NCI-H2081 treated with DMSO at 0.1 percent for 48 hours (cell line): ENCODE results near the gene GPRC5A.
"Not testable (repeated sequence)": the region's sequence is repeated elsewhere in the genome, so short reads cannot be mapped to it uniquely, and the experiment has no call there.

Experiments used
- DNase-seq: peaks from one replicate; lab custom pipeline; 2025; lab: John Stamatoyannopoulos, UW

GPRC5A gene

GRCh38 chr12:12891080-12891880, at the start of gene GPRC5A:
Gene GPRC5A, plus strand, starts transcription at chr12:12891562. Its CDS starts 16,688 bp downstream, at chr12:12908250.
- DNase-seq, result no peak

GRCh38 chr12:12845794-12846243, 45.5 kb upstream of the GPRC5A start:
- no peak for DNase-seq

GRCh38 chr12:12846780-12847179, 44.6 kb upstream of the GPRC5A start:
- not testable (repeated sequence) for DNase-seq

GRCh38 chr12:12853435-12853834, 37.9 kb upstream of the GPRC5A start:
- DNase-seq, result no peak

GRCh38 chr12:12859690-12860089, 31.7 kb upstream of the GPRC5A start:
- no peak for DNase-seq

DNA sequence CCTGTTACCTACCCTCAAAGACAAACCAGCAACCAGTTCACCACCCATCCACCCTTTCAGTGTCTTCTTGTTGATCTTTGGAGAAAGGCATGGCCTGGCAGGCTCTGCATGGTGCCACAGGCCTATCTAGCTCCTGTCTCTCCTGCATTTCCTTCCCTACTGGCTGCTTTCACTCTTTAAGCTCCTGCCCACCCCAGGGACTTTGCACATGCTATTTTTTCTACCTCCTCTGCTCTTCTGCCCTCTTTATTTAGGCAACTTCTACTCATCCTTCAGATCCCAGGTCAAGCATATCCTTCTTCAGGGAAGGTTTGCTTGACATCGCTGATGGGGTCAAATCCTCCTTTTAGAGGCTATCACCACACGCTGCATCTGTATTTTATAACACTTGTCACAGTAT, 27.1 kb upstream of the GPRC5A start:
- no peak for DNase-seq

- DNase-seq, result no peak
Observed at GRCh38 chr12:12868477-12869235, 22.7 kb upstream of the GPRC5A start.

GRCh38 chr12:12870465-12870864, 20.9 kb upstream of the GPRC5A start:
- no peak for DNase-seq

DNA sequence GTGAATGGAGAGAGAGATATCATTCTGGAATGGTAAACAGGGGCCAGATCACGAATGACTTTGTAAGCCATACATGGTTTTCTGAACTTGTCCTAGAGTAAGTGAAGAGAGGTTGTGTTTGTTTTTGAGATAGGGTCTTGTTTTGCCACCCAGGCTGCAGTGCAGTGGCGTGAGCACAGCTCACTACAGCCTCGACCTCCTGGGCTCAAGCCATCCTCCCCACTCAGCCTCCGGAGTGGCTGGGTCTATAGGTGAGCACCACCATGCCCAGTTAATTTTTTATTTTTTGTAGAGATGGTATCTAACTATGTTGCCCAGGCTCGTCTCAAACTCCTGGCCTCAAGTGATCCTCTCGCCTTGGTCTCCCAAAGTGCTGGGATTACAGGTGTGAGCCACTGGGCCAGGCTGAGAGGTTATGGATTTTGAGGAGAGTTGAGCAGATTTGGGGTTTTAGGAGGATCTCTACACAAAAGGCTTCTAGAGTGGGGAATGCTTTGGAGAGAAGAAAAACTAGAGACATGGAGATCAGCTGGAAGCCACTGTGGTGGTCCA, 19.7 kb upstream of the GPRC5A start:
- DNase-seq, result no peak

GRCh38 chr12:12872139-12872933, 19.0 kb upstream of the GPRC5A start:
- DNase-seq, result no peak

DNA sequence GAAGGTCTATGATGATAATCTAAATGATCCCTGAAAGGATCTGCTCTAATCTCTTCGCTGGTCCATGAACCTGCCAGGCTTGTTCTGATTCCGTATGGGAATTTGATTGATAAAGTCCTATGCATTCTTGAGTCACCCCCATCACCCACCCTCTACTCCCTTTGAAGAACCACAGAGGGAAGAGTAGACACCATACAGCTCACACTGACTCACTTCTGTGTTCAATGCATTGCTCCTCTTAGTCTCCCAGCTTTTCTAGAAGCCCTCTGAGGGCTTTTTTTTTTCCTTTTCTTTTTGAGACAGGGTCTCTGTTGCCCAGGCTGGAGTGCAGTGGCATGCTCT, 18.5 kb upstream of the GPRC5A start:
- no peak for DNase-seq

- DNase-seq, result no peak
Observed at GRCh38 chr12:12874029-12874428, 17.3 kb upstream of the GPRC5A start.

DNA sequence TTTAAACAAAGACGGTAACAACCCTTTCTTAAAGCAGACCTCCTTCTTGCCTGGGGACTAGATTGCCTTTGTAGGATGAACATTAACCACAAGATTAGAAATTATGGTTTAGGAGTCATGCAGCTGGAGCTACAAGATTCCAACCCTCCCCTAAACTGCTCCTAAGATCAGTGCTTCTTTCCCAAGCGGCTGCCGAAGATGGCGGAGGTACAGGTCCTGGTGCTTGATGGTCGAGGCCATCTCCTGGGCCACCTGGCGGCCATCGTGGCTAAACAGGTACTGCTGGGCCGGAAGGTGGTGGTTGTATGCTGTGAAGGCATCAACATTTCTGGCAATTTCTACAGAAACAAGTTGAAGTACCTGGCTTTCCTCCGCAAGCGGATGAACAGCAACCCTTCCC, 16.1 kb upstream of the GPRC5A start:
- not testable (repeated sequence) for DNase-seq

- DNase-seq, result no peak
Observed at GRCh38 chr12:12877153-12877768, 14.1 kb upstream of the GPRC5A start.

DNA sequence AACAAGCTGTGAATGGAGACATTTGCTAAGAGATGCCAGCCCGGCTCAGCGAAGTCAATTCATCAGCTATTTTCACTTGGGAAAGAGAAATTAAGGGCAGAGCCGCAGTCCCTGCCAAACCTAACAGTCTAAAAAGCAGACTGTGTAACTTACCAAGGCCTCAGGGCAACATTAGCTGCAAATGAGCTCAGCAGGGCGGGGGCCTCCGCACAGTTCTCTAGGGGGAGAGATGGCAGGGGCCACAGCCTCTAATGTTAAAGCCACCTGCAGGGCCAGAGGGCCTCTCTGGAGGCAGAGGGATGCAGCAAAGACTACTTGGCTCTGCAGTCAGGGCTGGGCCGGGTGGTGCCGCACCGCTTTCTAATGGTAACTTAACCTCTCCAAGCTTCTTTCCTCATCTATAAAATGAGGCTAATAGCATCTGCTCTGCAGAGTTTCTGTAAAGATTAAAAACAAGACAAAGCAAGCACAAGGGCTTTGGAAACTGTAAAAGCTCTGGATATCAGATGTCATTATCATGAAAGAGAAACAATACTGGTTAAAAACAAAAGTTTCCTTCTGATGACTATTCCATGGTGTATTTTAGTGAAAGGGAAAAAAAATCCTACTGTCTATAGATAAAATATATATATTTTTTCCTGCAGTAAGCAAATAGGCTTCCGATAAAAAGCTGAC, 13.4 kb upstream of the GPRC5A start:
- peak; percentile 59 for DNase-seq

GRCh38 chr12:12880537-12880936, 10.8 kb upstream of the GPRC5A start:
- no peak for DNase-seq

DNA sequence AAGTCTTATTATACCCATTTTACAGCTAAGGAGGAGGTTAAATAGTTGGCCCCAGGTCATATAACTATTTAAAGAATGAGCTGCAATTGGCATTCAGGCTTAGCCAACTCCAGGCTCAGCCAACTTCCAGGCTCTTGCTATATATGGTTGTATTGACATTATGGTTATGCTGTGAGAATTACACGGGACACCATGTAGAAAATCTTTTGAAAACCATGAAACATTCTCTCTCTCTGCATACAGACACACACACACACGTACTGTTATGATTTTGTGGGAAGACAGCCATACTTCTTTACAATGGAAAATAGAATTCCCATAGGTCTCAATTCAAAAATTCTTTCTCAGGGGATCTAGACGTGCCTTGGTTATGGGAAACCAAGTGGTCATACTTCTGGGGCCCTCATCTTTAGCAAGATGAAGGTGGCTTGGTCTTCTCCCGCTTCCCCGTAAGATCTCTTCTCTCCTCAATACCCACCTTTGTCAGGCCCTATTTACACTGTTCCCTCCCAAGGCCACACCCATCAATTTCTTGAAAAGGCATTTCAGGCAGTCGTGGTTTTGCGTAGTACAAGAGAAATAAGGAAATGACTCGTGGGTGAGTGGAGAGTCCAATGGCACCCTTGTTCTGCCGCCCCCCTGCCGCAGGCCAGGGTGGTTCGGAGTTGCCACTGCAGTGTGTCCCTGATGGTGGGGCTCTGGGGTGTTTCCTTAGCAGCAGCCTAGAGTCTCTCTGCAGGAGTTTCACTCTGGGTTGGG, 10.0 kb upstream of the GPRC5A start:
- DNase-seq, result no peak

GRCh38 chr12:12882288-12882687, 9.1 kb upstream of the GPRC5A start:
- no peak for DNase-seq

GRCh38 chr12:12883369-12884001, 7.9 kb upstream of the GPRC5A start:
- no peak for DNase-seq
